GM21381 (cell line): ENCODE measurements around the gene ACBD4.
"Not testable (repeated sequence)": the region's sequence is repeated elsewhere in the genome, so short reads cannot be mapped to it uniquely, and the experiment has no call there.

Experiments
- ATAC-seq: cut with Tn5 transposase; IDR thresholded peaks from one replicate; pipeline ENCODE4 v1.9.1; 2021; ENCODE audit warnings: mild to moderate bottlenecking, moderate library complexity; ENCODE audit not compliant: unreplicated experiment

ACBD4 gene

DNA sequence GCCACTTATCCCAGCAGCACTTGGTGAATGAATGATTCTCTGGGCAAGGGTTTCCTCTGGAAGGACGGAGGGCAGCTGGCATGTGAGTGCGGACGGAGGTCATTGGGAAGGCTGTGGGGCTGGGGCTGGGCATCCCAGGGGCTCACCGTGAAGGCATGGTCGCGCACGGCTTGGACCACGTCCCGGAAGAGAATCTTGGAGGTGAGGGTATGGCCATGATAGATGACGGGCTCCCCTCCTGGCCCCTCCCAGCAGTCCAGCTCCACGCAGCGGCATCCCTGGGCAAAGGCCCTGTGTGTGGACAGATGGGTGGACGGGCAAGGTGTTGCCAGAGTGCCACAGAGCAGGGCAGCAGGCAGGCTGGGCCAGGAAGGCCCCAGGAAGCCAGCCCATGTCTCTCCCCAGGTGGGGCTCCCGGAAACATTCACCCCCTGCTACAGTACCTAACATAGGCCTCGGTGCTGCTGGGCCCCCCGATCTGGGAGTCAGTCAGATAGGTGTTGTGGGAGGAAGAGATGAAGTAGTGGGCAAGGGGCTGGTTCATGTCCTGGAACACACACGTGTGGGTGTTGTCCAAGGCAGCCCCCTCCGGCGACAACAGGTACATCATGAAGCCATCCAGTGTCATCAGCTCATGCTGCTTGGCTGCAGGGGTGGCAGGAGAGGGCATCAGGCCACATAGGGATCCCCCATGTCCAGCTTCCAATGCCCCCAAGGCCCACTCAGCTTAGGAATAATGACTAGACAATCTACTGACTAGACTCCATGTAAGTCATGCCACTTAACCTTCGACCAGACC is 17.4 kb upstream of the ACBD4 start:
- no peak for ATAC-seq

DNA sequence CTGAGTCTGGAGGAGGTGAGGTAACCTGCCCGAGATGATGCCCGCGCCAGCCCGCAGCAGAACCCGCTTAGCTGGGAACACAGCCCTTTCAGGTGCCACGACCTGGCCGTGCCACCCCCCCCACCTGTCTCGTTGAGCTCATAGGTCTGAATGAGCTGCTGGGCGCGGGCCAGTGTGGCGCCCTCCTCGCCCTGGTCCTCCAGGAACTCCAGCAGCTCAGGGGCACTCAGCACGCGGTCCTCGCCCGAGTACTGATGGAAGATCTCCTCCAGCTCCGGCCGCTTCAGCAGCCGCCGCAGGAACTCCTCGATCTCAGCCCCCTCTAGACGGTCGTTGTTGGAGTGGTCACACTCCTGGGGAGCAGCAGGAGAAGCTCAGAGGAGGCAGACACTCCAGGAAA is 16.8 kb upstream of the ACBD4 start:
- no peak for ATAC-seq

DNA sequence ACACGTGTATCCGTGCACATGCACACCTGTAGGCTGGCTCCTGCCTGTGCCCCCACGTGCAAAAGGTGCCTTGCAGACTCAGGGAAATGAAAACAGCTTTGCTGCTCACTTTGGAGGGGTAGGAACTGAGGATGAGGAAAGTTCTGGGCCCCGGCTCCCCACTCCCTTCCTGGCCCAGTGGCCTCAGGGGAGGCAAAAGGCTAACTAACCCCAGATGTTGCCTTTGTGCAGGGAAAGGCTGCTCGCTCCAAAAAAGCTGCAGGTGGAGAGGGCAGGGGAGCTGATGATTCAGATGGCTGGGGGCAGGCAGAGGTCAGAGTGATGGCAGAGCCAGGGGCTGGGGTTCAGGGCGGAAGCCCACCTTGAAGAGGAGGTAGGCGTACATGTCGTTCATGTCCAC is 15.5 kb upstream of the ACBD4 start:
- ATAC-seq, result no peak

DNA sequence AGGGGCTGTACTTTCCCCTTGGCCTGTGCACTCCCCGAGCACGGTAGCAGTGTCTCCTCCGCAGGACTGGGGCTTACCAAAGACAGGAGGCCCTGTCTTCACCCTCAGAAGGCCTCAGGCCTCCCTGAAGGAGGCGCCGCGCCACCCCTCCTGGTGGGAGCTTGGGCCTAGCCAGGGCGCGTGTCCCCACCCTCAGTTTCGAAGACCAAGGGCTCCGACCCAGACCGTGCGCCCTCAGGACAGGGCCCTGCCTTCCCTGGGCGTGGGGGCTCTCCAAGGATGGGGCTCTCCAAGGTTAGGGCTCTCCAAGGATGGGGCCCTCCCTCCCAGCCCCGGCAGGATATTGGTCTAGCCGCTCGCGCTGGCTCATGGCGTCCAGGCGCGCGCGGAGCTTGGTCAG is 14.9 kb upstream of the ACBD4 start:
- ATAC-seq, result no peak

DNA sequence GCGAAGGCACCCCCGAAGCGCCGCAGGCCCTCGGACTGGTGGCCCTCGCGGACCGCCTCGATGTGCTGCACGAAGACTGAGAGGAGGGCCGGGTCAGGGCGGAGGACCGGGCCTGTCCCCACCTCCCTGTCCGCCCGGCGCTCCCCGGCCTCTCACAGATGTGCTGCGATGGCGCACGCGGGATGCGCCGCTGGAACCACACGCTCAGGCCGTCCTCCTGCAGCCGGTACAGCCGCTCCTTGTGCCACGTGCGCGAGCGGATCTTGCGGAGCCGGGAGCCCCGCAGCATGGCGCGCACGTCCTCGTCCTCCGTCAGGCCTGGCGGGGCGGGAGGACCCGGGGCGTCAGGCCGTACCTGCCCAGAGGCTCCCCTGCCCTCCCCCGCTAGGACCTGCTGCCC is 14.4 kb upstream of the ACBD4 start:
- no peak for ATAC-seq

DNA sequence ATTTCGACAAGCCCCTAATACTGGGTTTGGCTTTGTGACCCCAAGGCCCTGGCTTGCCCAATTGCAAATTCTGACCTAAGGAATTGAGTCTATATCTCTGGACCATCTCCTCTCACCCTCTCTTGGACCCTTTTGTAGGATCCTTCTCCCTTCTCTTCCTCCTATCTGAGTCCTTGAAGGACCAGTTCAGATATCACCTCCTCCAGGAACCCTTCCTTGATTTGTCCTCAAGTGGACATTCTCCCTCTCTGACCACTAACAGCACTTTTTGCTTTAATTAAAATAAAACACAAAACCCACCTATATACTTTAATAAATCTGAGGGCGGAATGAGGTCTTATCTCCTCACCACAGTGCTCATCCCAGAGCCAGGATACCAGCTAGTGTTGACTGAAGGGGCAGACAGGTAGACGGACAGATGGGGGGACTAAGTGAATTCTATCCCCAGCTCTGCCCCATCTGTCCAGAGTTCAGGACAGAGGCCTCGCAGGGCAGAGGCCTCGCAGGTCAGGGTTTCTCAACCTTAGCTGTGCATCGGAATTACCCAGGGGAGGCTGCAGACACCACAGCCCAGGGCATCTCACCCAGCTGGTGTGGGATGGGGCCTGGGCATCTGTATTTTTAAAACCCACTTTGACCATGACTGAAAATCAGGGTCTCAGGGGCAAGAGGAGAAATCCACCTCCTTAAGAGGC is 12.3 kb upstream of the ACBD4 start:
- no peak for ATAC-seq

DNA sequence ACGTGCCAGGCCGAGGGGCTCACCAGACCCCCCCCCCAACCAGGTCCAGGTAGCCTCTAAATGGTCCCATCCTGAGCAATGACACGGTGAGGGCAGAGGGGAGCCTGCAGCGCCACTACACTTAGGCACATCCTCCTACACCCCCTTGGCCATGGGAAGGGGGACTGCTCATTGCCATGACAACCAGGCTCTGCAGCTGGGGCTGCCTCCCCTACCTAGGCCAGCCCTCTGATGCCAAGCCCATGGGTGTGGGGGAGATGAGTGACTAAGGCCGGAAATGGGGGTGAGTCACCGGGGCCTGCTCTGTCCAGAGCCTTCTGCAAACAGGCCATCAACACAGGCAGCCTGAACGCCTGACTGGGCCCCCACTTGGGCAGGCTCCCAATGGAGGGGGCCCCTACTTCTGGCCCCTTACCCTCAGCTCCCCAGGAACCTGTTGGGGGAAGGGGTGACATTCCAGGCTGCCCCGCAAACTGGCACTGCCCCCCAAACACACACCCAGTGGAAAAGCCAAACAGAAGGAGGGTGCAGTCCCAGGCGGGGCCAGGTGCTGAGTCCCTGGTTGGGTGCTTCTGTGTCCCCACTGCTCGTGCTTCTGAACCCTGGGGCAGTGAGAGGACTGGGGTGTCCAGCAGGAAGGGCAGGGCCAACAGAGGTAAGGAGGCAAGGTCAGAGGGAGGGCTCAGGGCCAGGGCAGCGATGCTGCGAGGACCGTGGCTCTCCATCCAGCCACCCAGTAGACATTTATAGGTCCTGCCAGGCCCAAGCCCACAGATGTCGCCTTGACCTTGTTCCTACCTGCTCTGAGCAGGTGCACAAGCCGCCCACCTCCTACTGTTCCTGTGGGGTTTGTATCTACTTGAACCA is 11.3 kb upstream of the ACBD4 start:
- ATAC-seq, result no peak

DNA sequence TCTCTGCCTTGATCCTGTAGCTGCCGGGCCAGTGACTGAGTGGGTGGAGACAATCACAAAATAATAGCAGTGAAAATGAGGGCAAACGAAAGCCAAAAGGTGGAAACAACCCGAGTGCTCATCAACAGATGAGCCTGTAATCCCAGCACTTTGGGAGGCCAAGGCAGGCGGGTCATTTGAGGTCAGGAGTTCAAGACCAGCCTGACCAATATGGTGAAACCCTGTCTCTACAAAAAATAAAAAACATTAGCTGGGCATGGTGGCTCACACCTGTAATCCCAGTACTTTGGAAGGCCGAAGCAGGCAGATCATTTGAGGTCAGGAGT is 10.7 kb upstream of the ACBD4 start:
- ATAC-seq, result not testable (repeated sequence)

DNA sequence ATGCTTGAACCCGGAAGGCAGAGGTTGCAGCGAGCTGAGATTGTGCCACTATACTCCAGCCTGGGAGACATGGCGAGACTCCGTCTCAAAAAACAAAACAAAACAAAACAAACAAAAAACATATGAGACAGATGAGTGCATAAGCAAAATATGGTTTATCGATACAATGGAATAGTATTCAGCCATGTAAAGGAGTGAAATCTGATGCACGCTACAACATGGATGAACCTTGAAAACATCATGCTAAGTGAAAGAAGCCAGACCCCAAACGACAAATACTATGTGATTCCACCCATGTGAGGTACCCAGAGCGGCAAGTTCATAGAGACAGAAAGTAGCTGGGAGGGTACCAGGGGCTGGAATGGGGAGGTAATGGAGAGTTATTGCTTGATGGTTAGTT is 10.0 kb upstream of the ACBD4 start:
- ATAC-seq, result no peak

DNA sequence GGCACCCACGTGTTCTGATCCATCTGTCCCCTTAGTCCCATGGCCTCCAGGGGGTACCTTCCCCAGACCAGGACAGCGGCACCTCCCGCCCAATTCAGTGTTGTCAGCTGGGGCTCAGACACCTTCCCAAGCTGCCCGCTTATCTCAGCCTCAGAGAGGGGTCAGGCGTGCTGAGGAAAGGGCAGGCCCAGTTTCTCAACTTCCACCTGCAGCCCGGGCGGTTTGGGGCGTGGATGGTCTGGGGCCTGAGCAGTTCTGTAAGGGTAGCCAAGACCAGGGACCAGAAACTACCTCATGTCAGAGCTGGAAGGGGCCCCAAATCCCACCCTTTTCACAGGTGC is 8.3 kb upstream of the ACBD4 start:
- no peak for ATAC-seq

DNA sequence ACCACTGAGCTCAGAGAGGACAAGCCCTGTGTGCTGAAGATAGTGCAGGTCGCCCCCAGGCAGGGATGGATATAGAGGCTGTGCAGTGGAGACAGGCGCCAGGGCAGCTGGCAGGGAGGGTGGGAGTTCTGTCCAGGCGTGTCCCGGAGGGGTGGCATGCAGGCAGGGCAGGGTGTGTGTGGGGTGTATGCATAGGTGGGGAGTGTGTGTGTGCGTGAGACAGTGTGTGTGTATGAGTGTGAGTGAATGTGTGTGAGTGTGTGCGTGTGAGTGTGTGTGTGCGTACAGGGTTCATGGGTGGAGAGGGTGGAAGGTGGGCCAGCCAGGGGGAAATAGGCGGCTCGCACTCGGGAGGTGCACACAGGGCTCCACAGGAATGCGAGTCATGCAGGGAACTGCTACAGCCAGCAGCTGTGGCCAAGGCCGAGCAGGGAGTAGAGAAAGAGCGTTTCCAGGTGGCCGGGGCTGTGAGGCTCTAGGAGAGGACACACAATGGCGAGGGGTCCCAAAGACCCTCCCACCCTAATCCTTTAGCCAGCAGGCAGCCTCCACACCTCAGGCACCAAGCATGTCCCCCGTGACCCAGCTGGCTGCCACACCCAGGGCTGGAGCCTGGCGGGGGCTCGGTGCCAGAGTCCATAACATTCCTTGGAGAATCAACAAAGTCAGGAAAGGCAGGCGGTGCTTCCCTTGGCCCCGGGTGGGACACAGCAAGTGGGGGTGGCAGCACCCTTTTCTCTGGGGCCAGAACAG is 7.8 kb upstream of the ACBD4 start:
- no peak for ATAC-seq

DNA sequence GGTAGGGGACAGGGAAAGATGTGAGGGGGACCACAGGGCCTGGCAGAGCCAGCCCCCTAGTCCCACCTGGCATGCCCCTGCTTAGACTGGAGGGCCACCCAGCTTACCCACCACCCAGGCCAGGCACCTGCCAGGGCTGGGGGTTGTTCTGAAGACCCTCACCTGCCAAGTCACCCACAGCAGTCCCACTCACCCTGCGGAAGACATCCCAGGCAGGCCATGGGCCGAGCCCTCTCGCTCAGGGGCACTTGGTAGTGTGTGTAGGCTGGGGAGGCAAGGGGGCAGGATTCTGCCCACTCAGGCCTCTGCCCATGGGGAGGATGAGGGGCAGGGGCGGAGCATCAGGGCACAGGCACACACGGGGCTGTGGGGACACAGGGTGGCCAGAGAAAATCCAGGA is 7.2 kb upstream of the ACBD4 start:
- ATAC-seq, result no peak

DNA sequence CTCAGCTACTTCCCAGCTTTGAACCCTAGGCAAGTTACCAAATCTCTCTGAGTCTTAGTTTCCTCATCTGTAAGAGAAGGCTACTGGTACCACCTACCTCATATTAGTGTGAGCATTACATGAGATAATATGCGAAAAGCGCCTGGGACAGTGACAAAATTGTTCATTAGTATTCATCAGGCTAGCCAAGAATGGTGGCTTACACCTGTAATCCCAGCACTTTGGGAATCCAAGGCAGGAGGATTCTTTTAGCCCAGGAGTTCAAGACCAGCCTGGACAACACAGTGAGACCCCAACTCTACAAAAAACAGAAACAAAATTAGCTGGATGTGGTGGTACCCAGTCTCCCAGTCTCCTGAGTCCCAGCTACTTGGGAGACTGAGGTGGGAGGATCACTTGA is 6.5 kb upstream of the ACBD4 start:
- ATAC-seq, result no peak

DNA sequence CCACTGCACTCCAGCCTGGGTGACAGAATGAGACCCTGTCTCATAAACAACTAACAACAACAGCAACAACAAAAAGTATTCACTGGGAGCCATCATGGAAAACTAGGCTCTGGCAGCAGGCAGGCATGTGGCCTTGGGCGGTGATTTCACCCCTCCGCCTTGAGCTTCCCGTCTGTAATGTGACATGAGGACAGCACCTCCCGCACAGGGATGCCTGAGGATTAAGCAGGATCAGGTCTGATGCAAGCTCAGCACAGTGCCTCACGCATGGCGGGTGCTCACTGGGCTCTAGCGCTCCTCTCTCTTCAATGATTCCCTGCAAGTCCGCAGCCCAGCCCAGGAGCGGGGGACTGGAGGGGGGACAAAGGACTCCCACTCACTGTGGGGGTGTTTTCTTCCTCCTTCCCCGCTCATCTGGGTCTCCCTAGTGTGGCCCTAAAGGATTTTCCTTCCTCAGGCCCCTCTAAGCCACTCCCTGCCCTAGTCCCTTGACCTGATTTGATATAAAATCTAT is 6.0 kb upstream of the ACBD4 start:
- no peak for ATAC-seq

DNA sequence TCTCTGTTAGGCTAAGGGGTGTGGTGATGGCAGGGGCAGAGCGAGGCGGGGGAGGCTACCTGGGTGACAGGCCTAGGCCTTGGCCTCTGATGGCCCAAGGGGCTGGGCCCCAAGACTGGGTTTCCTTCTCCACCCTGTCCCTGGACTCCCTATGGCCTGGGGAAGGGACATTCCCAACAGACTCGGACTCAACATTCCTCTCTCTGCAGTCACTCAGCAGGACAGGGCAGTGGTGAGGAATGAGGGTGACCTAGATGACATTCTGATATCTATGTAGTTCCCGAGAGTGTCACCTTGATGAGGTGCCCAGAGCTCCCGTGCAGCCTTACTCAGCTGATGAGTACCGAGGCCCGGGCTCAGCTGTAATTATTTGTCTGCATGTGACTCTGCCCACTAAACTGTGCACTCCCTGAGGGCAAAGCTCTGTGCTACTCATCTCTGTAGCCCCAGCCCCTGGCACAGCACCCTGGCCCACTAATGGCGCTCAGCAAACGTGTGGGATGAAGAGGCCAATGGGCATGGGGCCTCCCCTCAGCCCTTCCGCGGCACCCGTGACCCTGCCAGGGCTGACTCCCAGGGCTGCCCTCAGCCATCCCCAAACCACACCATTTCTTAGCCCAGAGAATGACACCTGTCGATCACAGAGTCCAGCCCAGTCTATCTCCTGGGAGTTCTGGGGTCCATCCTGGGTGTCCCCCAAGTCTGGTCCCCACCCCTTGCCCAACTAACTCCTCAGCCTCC is 5.4 kb upstream of the ACBD4 start:
- no peak for ATAC-seq

DNA sequence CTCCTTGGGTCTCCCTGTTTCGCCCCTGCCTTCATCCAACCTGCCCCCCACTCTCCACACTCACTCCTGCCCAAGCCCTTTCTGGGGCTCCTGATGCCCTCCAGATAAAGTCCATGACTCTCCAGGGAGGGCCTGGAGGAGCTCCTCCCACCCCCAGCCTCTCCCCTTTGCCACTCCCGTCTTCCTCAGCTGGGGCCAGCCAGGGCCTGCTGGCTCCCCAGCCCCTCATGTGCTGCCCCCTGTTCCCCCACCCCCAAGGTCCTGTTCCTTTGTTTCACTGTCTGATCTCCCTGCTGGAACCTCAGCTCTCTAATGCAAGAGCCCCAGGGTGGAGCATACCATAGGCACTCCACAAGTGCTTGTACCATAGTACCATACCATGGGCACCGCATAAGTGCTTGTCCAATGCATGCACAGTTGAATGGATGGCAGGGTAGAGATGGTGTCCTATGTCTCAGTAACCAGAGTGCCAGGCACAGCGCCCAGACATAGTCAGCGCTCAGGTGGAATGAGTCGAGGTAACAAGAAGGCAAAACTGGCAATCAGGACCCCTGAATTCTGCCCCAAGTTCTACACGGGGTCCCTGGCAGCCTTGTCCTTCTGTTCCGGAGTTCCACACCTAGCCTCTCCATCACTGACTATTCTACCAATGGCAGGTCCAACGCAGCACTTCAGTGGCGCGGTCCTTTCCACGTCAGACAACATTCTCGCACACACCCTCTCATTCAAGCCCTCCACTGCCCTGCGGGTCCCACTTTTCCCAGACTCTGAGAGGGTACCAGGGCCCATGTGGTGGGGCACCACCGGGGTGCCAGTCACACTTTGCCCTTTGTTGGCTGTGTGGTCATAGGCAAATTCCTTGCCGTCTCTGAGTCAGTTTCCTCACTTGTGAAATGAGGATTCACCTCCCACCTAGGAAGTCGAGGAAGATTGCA is 4.5 kb upstream of the ACBD4 start:
- no peak for ATAC-seq

DNA sequence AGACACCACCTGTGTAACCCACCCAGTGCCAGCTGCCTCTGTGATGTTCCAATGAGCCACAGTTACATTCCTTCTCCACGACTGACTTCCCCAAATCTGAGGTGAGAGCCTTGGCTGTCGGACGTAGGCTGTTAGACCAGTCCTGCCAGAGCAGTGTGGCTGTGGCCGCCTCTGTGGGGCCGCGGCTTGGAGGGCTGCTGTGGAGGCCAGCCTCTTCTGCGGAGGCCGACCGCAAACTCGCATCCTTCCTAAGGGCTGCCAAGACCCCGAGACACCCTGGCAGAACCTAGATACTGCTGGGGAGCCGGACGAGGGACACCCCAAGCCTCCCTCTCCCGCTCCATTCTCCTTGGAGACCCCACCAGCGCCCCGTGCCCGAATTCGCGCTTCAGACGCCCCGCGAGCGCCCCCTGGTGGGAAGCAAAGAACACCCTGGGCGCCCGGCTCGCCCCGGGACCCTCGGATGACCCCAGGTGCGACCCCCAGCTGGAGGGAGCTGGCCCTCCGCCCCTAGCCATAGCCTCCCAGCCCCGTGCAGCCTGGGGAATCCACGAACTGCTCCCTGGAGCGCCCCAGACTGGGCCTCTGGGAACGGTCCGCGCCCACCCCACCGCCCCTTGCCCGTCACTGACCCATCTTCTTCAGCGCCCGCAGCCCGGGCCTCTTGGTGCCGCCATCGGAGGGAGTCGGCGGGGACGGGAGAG is 3.7 kb upstream of the ACBD4 start:
- ATAC-seq, result no peak

DNA sequence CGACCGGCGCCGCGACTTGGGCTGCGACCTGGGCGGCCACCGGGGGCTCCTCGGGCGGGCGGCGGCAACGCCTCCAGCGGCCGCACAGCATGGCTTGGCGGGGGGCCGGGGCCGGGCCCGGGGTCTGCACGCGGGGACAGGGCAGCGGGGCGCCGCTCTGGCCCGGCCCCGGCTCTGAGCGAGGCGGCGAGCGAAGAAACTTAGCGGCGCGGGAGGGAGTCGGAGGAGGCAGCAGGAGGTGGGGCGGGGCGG is 3.2 kb upstream of the ACBD4 start, which contains the start of gene PLCD3:
Gene PLCD3, minus strand, starts transcription at position 196 of the 252 bp plus-strand sequence. Its CDS starts 105 bp downstream, at position 91.
- ATAC-seq, result no peak
